ENCODE results near the gene COG8. TPM values are rescaled to one million over a fixed set of nuclear protein-coding genes. Genes with fewer than 3 reads are reported as not detected.

The COG8 gene
- total RNA-seq, 4 donors from 2014 or later: 63.3 to 84.2 (median 74.7) TPM

DNA sequence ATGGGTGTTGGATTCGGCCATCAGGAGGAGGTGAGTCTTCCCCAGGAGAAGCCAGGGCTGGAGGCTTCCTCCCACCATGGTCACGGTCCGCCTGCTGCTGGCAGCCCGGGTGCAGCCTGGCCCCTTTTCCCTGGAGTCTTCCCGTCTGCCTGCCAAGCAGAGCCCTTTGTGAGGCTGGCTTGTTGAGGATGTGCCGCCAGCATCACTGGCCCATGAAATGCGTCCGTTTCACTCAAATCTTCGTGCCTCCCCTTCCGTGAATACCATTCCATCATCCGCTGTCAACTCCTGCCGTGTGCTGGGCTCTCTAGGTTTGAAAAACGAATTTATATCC is 18.7 kb downstream of the COG8 start:
- Histone ChIP-seq H3K9me3 (no peaks in the 10 kb centered on the region), H3K4me3 (replicated peaks in 1 of 3) (no peak overlapping the region), H3K36me3 (peaks cover 83 to 86% of the 10 kb centered on the region in 2 donors), H3K27me3 (no peaks in the 10 kb centered on the region), H3K27ac (no peak overlapping the region), H3K4me1 (peaks cover 3 to 21% of the 10 kb centered on the region in 2 donors)
- 93% methylated on average over 12 to 13 of the region's 13 CpGs for WGBS, 2 donors
- intact Hi-C loops (cut with DNase I): no loop called here
- TF ChIP-seq, protein P1, sequence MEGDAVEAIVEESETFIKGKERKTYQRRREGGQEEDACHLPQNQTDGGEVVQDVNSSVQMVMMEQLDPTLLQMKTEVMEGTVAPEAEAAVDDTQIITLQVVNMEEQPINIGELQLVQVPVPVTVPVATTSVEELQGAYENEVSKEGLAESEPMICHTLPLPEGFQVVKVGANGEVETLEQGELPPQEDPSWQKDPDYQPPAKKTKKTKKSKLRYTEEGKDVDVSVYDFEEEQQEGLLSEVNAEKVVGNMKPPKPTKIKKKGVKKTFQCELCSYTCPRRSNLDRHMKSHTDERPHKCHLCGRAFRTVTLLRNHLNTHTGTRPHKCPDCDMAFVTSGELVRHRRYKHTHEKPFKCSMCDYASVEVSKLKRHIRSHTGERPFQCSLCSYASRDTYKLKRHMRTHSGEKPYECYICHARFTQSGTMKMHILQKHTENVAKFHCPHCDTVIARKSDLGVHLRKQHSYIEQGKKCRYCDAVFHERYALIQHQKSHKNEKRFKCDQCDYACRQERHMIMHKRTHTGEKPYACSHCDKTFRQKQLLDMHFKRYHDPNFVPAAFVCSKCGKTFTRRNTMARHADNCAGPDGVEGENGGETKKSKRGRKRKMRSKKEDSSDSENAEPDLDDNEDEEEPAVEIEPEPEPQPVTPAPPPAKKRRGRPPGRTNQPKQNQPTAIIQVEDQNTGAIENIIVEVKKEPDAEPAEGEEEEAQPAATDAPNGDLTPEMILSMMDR (IDR thresholded peaks at IDR 0.05): no peak
- TF ChIP-seq POLR2A (IDR thresholded peaks at IDR 0.05): no peak
- DNase-seq: no peak

DNA sequence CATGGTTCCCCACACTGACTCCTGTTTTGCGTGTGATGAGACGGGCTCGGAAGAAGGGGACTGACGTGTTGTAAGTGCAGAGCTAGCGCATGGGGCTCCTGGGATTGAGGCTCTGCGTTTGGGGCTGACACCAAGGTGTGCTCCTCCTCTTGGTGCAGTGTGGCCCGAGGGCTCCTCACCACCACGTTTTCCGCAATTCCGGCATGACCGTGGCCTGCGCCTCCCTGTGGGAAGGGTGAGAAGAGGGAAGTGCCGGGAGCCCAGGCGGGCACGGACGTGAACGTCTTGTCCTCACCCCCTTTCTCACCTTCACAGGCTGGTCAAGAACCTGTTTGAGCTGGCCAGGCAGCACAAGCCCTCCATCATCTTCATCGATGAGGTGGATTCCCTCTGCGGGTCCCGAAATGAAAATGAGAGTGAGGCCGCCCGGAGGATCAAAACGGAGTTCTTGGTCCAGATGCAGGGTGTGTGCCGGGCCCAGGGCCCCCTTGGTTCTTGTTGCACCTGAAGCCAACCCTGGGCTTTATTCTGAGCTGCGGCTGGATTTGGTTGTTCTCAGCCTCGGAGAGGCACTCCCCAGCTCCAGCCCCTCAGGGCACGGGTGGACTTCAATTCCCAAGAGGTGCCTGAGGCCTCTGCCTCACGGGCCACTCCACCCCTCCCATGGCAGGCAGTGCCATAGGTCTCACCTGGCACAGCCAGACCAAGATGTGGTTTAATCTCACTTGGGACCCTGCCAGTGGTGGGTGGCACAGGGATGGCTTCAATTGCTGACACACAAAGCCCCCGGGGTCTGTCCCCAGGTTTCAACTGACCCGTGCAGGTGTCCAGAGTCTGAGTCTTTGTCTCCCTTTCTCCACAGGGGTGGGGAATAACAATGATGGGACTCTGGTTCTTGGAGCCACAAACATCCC is 19.3 kb downstream of the COG8 start:
- no peaks in the 10 kb centered on the region for H3K9me3 ChIP-seq
- intact Hi-C loops (cut with DNase I): no loop called here
- no peaks in the 10 kb centered on the region for H3K27me3 ChIP-seq
- peaks cover 79 to 80% of the 10 kb centered on the region in 2 donors for H3K36me3 ChIP-seq
- TF ChIP-seq, protein P1 (IDR thresholded peaks at IDR 0.05): no peak
- no peak for TF ChIP-seq POLR2A (IDR thresholded peaks at IDR 0.05)
- H3K27ac ChIP-seq: no peak overlapping the region
- H3K4me3 ChIP-seq (replicated peaks in 1 of 3): no peak overlapping the region
- no peak for DNase-seq
- WGBS, 2 donors: 95% methylated on average over 23 to 27 of the region's 30 CpGs
- H3K4me1 ChIP-seq: peaks cover 0 to 14% of the 10 kb centered on the region in 2 donors

DNA sequence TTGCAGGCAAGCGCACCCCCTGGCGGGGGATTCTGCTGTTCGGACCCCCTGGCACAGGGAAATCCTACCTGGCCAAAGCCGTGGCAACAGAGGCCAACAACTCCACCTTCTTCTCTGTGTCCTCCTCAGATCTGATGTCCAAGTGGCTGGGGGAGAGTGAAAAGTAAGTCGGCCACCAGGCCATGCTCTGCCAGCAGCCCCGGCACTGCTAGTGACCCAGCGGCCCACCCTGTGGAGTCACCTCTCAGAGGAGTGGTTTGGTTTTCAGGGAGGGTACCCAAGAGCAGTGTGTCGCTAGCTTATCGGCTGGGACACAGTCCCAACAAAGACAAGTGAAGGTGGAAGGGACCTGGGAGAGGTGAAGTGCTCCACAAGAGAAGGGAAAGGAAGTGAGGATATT is 20.0 kb downstream of the COG8 start:
- Histone ChIP-seq H3K27me3 (no peaks in the 10 kb centered on the region), H3K4me1 (peaks cover 0 to 7% of the 10 kb centered on the region in 2 donors), H3K27ac (no peak overlapping the region), H3K4me3 (replicated peaks in 1 of 3) (no peak overlapping the region), H3K36me3 (peaks cover 73 to 82% of the 10 kb centered on the region in 2 donors), H3K9me3 (no peaks in the 10 kb centered on the region)
- intact Hi-C loops (cut with DNase I): no loop called here
- DNase-seq: no peak
- TF ChIP-seq, protein P1 (IDR thresholded peaks at IDR 0.05): no peak
- no peak for TF ChIP-seq POLR2A (IDR thresholded peaks at IDR 0.05)
- 91 to 93% methylated on average over 9 of the region's 9 CpGs for WGBS, 2 donors

DNA sequence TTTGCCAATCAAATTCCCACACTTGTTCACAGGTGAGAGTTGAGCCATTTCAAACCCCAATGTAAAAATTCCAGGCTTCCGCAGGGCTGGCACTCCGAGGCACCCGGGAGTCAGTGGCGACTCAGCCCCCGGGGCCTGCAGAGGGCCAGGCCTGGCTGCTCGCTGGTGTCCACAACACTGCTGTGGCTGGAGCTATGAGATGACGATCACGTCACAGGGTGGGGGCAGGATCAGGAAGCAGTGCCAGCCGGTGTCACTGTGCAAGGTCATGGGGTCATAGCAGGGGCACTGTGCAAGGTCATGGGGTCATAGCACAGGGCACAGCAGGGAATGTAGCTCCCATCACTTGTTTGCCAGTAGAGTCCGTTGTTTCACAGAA is 20.5 kb downstream of the COG8 start:
- intact Hi-C loops (cut with DNase I): no loop called here
- H3K4me1 ChIP-seq: peaks cover 0 to 3% of the 10 kb centered on the region in 2 donors
- DNase-seq: no peak

More for the DNA sequence above, 20.5 kb downstream of the COG8 start:
- 86 to 89% methylated on average over 7 to 9 of the region's 10 CpGs for WGBS, 2 donors
- H3K9me3 ChIP-seq: no peaks in the 10 kb centered on the region
- TF ChIP-seq POLR2A (IDR thresholded peaks at IDR 0.05): no peak
- TF ChIP-seq, protein P1 (IDR thresholded peaks at IDR 0.05): no peak
- peaks cover 73 to 80% of the 10 kb centered on the region in 2 donors for H3K36me3 ChIP-seq
- no peaks in the 10 kb centered on the region for H3K27me3 ChIP-seq
- no peak overlapping the region for H3K27ac ChIP-seq
- H3K4me3 ChIP-seq (replicated peaks in 1 of 3): no peak overlapping the region
